Embryonic facial prominence (tissue), 1 donor: Measurements from ENCODE around the gene TSPAN3.

Experiments used
- DNase-seq: peaks from one replicate; pipeline ENCODE4 v3.0.0-alpha.2; 2016; ENCODE audit errors: extremely low spot score

TSPAN3 gene

DNA sequence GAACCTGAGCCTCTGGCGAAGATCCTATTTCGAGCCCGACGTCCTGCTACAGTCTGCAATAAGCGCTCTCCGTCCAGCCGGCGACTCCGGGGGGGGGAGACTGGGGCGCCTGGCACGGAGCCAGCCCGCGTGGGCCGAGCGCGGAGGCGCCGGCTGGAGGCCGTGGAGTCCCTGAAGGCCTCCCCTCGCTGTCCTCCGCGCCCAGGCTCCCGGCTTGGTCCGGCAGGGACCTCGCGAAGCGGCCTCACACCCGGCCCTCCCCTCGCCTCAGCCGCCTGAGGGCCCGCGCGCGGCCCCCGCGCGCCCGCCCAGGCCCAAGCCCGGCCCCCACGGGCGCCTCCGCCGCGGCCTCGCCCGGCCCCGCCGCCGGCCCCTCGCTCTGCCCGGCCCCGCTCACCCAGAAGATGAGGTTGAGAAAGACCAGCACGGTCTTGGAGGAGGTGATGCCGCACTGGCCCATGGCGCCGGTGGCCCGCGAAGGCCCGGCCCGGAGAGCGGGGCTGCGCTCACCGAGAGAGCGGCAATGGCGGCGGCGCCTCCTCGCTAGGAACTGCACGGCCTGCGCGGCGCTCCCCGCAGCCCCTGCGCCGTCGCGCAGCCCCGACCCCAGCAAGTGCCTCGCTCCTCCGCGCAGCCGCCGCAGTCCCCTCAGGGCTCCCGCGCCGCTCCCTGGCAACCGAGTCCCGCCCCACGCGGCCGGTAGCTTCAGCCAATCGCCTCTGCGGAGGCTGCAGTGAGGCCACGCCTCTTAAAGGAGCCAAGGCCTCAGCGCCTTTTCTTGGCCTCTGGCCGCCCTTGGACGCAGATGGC, at the start of gene TSPAN3:
TSS of gene TSPAN3 (minus strand) at position 615 of the 810 bp plus-strand sequence. CDS start at position 460, 155 bp downstream.
- peak; percentile 85 for DNase-seq

DNA sequence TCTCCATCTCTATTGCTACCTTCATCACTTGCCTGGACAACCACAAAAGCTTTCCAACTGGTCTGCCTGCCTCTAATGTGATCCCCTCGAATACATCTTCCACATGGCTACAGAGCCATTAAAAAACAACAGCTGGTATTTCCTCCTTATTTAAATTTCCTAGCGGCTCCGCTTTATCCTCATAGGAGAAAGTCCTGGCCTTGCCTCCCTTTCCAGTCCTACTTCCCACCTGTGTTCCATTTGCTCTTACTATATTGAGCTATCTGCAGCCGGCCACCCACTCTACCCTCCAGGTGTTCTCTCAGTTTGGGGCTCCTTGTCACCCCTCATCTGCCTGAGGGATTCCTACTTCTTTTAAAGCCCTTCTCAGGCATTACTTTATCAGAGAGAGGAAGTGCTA, 49.7 kb upstream of the TSPAN3 start:
- no peak for DNase-seq

DNA sequence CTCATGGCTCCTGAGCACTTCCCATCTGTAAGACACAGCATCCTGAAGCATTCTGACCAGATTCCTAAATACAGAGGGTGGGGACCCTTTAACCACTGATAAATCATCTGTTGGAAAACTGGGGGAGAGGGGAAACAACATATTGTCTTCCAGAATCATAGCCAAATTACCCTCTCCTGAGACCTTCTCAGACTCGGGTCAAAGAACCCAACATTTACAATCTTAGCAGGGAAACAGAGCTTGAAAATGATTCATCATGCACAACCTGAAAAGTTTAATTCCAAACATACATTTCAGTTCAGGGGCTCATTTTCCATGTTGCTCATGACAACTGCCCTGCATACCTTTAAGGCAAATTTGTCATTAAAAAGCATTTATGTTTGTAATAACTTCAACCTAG, 48.5 kb upstream of the TSPAN3 start:
- DNase-seq = no peak

DNA sequence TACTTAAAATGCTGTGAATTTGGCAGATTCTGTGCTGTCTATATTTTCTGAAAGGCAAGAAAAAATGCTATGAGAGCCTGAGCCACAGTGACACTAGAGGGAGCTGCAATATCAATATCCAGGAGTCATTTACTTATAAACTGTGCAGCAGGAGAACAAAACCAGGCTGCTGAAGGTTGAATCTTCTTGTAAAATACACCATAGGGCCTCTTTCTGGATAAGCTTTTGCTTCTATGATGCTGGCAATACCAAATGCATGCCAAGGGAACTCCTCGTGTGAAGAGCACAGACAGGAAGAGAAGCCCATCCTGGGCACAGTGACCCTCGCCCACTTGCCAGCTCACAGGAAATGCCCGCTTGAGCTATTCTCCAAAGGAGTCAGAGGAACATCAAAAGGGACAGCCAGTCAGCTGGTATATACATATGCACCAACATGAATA, 48.0 kb upstream of the TSPAN3 start:
- peak; percentile 78 for DNase-seq

DNA sequence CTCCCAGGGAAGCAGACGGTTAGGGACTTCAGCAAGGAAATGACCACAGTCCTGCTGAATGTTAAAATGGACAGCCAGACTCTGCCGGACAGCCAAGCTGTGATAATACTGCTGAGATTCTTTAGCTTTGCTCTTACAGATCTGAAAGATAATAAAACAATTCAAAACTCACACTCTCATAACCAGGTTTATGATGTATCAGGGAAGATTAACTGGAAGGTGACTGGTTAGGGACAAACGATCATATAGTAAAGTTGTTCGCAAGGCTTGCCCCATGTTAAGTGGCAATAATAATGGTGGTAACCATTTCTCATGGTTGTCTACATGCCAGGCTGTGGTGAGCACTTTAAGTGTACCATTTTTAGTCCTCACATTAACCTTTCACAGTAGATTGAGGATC, 44.3 kb upstream of the TSPAN3 start:
- no peak for DNase-seq

DNA sequence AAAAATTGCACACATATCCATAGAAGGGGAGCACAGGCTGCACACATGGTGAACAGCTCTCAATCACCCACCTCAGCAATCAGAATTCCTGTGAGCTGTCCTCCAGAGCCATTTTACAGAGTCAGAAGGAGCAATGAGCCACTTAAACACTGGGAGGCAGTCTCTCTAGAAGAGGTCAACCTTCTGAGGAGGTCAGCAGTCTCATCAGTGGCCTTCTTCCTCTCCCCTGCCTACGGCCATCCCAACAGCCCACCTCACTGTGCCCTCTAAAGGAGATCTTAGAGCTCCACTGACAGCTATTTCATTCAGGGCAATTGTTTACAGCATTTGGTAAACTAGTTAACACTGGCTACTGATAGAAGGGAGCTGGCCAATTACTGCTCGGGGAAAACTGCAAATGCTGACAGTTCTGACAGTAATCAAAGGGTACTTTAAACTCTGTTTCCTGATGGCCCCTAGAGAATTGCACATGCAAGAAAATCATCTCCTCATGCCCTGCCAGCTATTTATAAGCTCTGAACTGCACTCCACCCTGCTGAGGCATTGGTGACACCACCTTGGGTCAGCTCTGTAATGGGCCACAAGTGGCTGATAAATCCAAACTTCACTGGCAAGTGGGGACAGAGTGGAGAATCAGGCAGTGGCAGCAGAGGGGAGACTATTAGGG, 42.1 kb upstream of the TSPAN3 start:
- no peak for DNase-seq

DNA sequence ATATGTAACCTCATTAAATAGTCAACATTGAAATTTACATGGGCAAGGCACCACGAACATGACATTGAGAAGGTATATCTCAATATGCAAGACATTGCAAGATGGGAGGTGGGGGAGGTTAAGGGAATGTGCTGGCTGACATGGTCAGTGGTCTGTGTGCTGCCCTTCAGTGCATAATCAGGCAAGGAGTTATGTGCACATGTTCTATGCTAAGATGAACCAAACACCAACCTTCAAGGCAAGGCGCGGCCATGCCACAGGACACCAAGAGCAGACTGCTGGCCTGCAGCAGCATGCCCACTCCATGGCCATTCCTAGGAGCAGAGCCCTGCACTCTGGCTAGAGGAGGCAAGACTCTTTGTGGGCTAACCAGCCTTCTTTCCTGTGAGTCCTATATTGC, 40.9 kb upstream of the TSPAN3 start:
- no peak for DNase-seq

DNA sequence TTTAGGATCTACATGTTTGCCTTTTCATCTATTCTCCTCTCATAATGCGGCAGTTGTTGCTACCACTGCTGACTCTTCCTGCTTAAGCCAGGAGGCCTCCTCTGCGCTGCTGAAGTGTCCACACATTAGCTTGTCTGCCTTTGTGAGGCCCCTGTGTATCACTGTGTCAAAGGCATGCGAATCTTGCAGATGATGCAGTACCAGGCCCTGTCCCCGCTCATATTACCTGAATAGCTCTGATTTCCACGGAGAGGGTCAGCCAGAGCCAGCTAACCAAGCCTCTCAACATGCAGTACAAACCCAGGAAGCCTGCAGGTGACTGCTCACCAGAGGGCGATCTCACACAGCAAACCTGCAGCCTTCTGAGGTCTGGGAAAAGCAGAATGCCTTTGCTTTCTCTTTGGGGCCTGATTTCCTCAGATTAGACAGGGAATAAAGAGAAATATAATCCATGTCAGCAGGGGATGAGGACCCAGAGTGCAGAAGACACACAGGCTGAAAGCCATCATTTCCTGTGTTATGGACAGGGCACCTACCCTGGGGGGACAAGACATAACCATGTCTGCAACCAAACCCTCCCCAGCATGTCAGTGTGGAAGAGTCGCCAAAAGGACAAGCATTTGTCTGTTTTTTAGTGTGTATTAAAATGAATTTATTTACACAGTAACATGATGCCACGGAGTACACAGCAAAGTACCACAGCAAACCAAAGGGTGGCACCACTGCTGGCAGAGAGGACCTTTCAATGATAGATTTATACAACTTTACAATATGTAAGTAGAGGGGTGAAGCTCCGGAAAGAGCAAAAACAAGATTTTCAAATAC, 36.8 kb upstream of the TSPAN3 start:
- DNase-seq = no peak

DNA sequence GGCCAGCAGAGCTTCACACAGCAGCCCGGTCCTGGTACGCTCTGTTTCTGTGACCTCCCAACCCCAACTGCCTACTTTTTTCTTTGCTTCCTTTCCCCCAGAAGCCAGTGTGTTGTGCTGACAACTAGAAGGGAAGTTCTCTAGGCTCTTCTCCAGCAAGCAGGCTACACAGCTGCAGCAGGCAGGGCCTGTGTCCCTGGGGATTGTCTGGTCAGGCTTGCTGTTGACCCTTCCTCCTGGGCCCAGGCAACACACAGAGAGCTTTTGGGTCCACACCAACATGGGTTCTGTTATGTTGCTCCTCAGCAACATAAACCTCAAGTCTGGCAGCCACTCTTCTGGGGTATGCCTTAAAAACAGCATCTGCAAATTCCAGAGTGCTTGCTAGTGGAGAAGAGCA, 36.2 kb upstream of the TSPAN3 start:
- DNase-seq = no peak

DNA sequence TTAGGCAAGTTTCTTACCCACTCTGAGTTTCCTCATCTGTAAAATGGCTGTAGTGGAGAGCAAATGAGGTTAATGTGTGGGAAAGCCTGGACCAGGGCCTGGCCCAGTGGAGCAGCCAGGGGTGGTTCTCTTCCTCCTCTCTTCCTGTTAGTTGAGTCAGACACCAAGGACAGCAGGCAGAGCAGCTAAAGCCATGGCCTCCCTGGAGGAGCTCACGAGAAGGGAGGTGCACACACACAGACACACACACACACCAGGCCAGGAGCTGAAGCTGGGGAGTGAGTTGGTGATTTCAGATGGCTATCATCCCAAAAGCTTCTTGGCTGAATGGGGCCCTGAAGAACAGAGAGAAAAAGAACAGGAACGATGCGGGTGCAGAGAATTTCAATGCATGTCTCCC, 33.2 kb upstream of the TSPAN3 start:
- no peak for DNase-seq

DNA sequence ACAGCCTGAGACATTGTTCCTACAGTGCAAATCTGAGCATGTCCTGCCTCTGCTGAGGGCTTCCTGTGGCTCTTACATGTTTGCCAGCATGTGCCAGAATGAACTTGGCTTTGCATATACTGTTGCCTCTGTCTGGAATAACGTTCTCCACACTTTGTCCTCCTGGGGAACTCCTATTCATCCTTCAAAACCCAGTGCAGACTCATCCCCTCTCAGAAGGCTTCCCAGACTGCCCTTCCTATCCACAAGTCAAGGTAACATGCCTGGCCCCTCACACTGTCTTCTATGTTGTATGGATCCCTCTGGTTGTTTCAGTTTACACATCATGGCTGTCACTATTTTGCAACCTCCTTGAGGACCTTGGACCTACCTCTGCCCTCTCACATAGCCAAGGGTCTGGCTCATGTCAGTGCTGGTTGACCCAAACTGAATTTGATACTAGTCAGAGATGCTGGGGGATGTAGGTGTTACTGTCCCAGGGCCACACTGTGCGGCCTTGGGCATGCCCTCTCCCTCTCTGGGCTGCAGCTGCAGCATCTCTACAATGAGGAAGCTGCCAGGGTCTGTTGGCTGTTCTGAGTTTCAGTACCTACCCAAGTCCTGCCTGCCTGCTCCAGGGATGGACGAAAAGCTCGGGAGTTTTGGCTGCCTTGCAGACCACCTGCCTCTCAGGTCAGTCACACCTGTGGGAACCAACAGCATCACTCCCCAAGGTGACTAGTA, 29.0 kb upstream of the TSPAN3 start:
- no peak for DNase-seq

DNA sequence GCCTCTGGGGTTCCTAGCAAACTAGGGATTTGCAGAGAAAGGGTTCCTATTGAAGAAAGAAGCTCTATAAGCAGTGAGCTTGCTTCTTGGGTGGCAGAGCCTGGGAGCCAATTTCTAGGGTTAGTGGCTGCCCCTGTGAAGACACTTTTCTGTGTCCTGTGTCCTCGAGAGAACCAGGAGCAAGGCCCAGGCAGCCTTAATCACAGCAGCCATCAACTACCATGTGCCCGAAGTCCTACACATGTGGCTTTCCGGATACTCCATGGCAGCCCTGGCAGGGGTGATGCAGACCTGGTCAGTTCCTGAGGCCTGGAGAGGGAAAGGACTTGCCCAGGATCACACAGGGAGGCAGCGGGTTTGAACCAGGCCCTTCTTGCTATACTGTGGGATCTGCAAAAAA, 27.7 kb upstream of the TSPAN3 start:
- no peak for DNase-seq

DNA sequence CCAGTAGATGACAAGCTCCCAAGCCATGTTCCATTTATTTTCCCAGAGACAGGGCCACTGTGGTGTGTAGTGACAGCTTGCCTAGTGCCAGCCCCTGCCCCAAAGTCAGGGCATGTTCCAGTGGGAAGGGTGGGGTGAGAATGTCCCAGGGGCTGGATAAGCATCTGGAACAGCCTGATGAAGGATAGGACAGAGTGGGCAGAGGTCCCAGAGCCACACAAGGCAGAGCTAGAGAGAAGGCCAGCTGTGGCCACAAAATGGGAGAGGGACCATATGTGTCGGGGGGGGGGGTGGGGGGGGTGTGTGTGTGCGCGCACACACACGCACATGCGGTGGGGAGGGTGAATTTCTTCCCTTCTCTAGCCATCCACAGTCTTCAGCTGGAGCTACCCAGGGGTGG, 27.0 kb upstream of the TSPAN3 start:
- DNase-seq = no peak

DNA sequence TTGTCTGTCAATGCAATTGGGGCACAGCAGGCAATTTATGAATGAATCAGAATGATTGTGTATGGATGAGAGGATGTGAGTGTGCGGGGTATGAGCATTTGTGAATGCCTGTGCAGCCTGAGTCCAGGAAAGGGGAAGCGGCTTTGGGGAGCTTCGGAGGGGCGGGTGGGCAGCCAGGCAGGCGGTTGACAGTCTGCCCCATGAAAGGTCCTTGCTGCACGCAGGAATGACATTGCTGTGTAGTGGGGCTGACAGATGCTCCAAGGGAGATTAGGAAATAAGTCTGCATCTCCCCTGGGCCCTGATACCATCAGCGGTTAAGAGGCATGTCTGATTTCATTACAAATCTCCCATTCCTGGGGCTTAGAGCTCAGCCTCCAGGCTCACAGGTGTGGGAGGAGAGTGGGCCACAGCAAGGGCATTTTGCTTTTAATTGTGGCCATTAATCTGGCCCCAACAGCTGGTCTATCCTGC, 26.4 kb upstream of the TSPAN3 start:
- DNase-seq = no peak

DNA sequence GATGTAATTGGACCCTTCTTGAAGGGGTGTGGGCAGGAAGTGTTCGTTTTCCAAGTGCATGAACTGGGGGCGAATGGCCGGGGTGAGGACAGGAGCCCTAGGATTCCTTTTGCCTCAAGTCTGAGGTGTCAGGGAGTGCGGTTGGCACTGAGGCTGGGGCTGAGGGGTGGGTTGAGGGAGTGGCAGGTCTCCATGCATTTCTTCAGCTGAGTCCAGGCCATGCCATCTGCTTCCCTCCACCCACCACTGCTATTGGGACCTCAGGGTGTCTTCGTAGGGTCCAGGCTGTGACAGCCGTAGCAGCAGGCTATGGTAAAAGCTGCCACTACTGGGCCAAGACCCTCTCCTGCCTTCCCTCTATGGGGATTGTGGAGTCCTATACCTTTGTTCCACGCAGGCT, 25.6 kb upstream of the TSPAN3 start:
- no peak for DNase-seq

DNA sequence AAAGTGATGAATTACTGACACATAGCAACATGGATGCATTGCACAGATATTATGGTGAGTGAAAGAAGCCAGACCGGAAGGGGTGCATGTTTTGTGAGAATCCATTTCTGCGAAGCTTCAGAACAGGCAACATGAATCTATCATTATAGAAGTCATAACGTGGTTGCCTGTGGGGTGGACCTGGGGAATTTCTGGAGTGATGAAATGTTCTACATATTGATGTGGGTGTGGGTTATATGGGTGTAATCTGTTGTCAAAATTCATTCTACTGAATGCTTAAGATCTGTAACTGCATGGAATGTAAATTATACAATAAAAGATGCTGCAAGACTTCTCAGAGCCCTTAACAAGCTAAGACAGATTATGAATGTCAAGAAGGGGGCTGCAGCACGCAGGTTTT, 25.2 kb upstream of the TSPAN3 start:
- no peak for DNase-seq

DNA sequence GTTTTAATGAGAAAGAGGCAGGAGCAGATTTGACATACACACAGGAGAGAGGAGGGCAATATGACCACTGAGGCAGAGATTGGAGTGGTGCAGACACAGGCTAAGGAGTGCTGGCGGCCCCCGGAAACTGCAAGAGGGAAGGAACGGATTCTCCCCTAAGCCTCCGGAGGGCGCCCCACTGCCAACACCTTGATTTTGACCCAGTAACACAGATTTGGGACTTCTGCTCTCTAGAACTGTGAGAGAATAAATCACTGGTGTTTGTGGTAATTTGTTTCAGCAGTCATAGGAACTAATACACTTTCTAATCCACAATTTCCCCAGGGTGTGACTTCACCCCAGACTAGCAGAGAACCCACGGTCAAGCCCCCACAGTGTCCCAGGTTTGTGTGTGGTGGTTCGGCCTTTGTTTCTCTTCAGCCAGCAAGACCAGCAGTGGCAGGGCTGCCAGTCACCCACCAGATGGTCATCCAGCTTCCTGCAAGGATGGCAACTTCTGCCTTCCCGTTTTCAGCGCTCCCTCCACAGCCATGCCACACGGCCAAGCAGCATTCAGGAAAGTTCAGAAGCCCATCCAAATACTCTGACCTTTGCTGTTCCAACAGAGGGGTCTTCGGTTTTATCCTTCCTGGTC, 23.6 kb upstream of the TSPAN3 start:
- no peak for DNase-seq

DNA sequence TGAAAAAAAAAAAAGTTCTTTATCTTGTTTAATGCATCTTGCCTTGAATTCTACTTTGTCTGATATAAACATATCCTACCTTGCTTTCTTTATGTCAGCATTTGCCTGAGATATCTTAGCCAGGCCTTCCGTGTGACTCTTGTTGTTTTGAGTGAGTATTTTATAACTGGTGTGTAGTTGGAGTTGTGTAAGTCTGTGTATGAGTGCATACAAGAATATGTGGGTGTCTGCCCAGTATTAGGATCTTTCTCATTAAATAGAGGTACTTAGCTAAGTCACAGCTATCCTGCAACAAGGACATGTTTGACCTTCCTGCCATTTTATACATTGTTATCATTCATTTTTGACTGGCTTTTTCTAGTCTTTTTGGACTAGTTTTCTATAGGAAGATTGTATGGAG, 22.5 kb upstream of the TSPAN3 start:
- DNase-seq = no peak

DNA sequence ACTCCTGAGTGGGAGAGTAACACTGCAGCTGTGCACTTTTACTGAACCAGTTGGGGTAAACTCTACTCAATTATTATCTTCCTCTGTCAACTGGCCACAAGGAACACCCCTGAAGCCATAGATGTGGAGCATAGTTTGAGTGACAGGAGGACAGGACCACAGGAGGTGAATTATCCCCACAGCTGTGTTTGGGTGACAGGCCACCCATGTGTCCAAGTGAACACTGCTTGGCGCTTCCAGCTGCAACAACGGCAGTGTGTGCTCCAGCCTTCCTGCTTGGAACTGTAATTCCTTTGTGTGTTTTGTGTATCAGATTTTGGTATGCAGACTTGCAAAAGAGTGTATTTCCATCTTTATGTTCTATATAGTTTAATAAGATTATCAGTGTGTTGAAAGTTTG, 20.2 kb upstream of the TSPAN3 start:
- DNase-seq = no peak

DNA sequence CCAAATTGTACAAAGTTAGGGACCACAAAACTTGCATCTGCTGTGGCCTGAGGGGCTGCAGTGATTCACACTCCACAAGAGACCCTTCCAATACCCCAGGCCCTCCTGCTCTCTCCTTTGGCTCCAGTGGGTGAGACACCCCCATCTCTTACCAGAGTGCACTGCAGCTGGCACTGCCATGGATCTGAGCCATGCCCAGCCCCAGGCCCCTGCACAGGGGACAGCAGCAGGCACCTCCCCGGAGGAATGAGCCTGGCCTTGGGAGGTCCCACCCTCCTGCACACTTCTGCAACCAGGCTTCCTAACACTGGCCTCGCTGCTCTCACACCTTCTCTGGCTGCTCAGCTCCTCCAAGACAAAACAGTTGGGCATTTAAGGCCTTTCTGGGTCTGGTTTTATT, 16.3 kb upstream of the TSPAN3 start:
- DNase-seq = no peak

DNA sequence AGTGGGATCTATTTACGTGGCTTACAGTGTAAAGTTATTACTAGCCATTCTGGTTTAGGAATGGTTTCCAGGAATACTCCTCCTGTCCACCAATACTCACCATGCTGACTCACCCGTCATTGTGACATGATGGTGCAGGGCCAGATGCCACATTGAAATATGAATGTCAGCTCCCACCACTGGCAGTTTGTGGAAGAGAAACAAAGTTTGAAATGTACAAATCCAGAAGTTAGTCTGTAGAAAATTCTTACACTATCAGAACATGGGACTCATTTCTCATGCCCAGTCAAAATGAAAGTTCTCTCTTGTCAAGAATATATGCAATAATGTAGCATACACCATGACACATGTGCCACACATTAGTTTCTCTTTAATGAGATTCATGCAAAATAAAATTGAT, 14.4 kb upstream of the TSPAN3 start:
- no peak for DNase-seq
